Heart left ventricle (tissue), 16 donors: ENCODE data around the gene SLX4IP. TPM values are rescaled to one million over a fixed set of nuclear protein-coding genes. Genes with fewer than 3 reads are reported as not detected.

Experiments
- ATAC-seq, 4 donors: fragments of 200-7000 bp; cut with Tn5 transposase; one replicate each; pipeline ENCODE4 v1.9.1; 2020 to 2022; ENCODE audit warnings: moderate library complexity in 4 of 4, mild to moderate bottlenecking in 3 of 4, moderate number of reproducible peaks in 1 of 4
- DNase-seq, 5 donors: peaks; one replicate each; pipeline ENCODE4 v3.0.0-alpha.2; 2020
- H3K27ac ChIP-seq, 12 donors: fragments of 200-600 bp; sonication (generic) in 4 of 12; one replicate each; pipeline versions ENCODE4 v1.5.0 to v1.8.0; 2016 to 2022; ENCODE audit warnings: mild to moderate bottlenecking in 2 of 12
- H3K27me3 ChIP-seq, 9 donors: fragments of 200-600 bp; sonication (generic) in 2 of 9; one replicate each; pipeline versions ENCODE4 v1.5.1 to v1.8.0; 2016 to 2022; ENCODE audit warnings: mild to moderate bottlenecking in 3 of 9
- H3K36me3 ChIP-seq, 9 donors: fragments of 200-600 bp; sonication (generic) in 2 of 9; one replicate each; pipeline versions ENCODE4 v1.5.0 to v1.8.0; 2018 to 2022; ENCODE audit warnings: mild to moderate bottlenecking in 2 of 9
- H3K4me1 ChIP-seq, 12 donors: fragments of 200-600 bp; sonication (generic) in 4 of 12; one replicate each; pipeline versions ENCODE4 v1.5.0 to v1.8.0; 2016 to 2022; ENCODE audit warnings: mild to moderate bottlenecking in 3 of 12
- H3K4me3 ChIP-seq, 12 donors: fragments of 200-600 bp; sonication (generic) in 4 of 12; one replicate each; pipeline versions ENCODE4 v1.5.0 to v1.8.0; 2017 to 2022; ENCODE audit warnings: mild to moderate bottlenecking in 9 of 12, moderate library complexity in 4 of 12
- H3K9me3 ChIP-seq, 12 donors: fragments of 200-600 bp; sonication (generic) in 4 of 12; one replicate each; pipeline versions ENCODE4 v1.5.0 to v1.8.0; 2016 to 2022; ENCODE audit warnings: mild to moderate bottlenecking in 1 of 12
- POLR2A ChIP-seq, 2 donors: fragments of 450-650 bp; IDR thresholded peaks; one replicate each; pipeline ENCODE4 v1.6.1; 2017; ENCODE audit warnings: antibody characterized with exemption in 2 of 2, mild to moderate bottlenecking in 2 of 2, moderate library complexity in 2 of 2
- WGBS, 4 donors: extraction: QIAGEN DNeasy Blood & Tissue Kit in 2 of 4; methylation state at CpG; one replicate each; pipeline versions ENCODE4 v1.1.5 to v1.1.7; 2013 to 2018; 5-methylcytosine and 5-hydroxymethylcytosine counted together
- intact Hi-C, 10 donors: fragments of 100-400 bp; cut with DNase I; formaldehyde crosslinking; loops; one replicate each; pipeline versions ENCODE4 v1.11.1 to v1.14.2; 2022
- polyA plus RNA-seq, 2 donors: library from polyadenylated mRNA; stranded (reverse); fragments of 200-250 nt; gene quantifications; one replicate each; pipeline ENCODE4 v1.2.3, GENCODE V29; 2013
- total RNA-seq, 9 donors: library from RNA; depleted of rRNA in 2 of 9; stranded (reverse); fragments of >200 nt in 2 of 9; fragmentation: NEBNext Ultra II Directional in 3 of 9; extraction: Animal tissue kit (Norgen Biotek cat#: 25700) in 3 of 9; gene quantifications; one replicate each; pipeline versions ENCODE4 v1.1.0 to v1.2.4, GENCODE V29; 2016 to 2023
- TF ChIP-seq, protein P1 (sequence below), 12 donors: fragments of 200-600 bp; sonication (generic) in 4 of 12; IDR thresholded peaks; one replicate each; pipeline versions ENCODE4 v1.5.0 to v1.8.0; 2018 to 2022; ENCODE audit warnings: antibody characterized with exemption in 12 of 12, mild to moderate bottlenecking in 5 of 12
- donor health status: ischemic (EF 13 %, LVEDD 7.1; RV severe dilation, severe dysfunction).
- donor health status: healthy with polysubstance abuse.
- donor health status: DM: no; HTN: yes; CAD: no.
- donor health status: DM: no; HTN: no; CAD: no.
- donor health status: ischemic (EF 25% LVEDD 6.9; RV normal size, moderate dysfunction).
- donor health status: ischemic (EF 25% LVEDD 5.7; RV mildly dilated, moderate dysfunction).
- donor health status: healthy.
- donor health status: DM: yes; HTN: yes; CAD: no.
- donor health status: ischemic (EF 35%, LVEDD 5.7; RV mildly dilated, moderate dysfunction).
- donor health status: nonischemic (EF 11% LVEDD 7.7; RV severe dilation, severe dysfunction).
- donor health status: DM: yes; HTN: yes; CAD: no.
- donor health status: PGD.
- donor health status: ischemic (EF 29% LVEDD 5.4; RV normal size, mild dysfunction).
- donor health status: nonischemic (EF 23%, LVEDD 6.1; RV moderate dilation, normal function).

The SLX4IP gene
- total and polyA plus RNA-seq, 11 donors, result 1.1 to 4.3 (median 2.4) TPM

DNA sequence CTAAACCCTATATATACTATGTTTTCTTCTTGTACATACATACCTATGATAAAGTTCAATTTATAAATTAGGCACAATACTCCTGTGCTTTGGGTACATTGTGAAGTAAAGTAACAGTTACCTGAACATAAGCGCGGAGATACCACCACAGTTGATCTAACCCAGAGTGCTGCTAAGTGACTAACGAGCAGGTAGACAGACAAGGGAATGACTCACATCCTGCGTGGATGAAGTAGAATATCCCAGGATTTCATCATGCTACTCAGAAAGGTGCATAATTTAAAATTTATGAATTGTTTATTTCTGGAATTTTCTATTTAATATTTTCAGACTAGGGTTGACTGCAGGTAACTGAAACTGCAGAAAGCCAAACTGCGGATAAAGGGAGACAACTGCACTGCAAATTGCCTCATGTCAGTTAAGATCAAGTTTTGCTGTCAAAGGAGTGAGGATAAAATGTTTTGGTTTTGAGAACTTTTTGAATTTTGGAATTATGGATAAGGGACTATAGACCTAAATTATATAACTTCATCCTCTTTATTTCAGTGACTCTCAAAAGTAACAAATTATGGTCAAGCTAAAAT, 15.5 kb upstream of the SLX4IP start:
- intact Hi-C loops, result loop anchor here in 3 of 10 donors (10.0 kb wide), 3 partner anchors 105 to 805 kb away; no protein-coding TSS in a partner anchor

DNA sequence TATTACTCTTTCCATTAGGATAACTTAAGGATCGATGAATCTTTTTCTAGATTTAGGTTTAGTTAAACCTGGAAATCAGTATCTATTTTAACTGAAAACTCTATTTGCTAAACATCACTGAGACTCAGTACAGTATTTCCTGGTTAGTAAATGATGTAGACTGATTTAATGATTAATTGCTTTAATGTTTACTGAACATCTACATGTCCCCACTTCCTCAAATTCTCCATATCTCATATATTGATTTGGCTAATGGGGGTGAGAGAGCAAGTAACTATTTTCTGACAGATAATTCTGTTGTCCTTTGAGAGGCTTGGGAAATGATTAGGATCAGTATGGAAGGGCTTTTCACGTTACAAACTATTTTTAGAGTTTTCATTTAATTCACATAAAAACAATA, 11.4 kb upstream of the SLX4IP start:
- H3K4me1 ChIP-seq, result peaks cover 0 to 37% (median 9%) of the 10 kb centered on the region in 12 donors
- peaks cover 0 to 29% (median 17%) of the 10 kb centered on the region in 9 donors for H3K36me3 ChIP-seq
- no peak overlapping the region for H3K4me3 ChIP-seq
- H3K27ac ChIP-seq, result no peak overlapping the region
- H3K27me3 ChIP-seq, result no peaks in the 10 kb centered on the region
- 68 to 75% (median 72%) methylated on average over 2 of the region's 2 CpGs for WGBS, 4 donors
- TF ChIP-seq POLR2A (IDR thresholded peaks at IDR 0.05), result no peak
- TF ChIP-seq, protein P1, sequence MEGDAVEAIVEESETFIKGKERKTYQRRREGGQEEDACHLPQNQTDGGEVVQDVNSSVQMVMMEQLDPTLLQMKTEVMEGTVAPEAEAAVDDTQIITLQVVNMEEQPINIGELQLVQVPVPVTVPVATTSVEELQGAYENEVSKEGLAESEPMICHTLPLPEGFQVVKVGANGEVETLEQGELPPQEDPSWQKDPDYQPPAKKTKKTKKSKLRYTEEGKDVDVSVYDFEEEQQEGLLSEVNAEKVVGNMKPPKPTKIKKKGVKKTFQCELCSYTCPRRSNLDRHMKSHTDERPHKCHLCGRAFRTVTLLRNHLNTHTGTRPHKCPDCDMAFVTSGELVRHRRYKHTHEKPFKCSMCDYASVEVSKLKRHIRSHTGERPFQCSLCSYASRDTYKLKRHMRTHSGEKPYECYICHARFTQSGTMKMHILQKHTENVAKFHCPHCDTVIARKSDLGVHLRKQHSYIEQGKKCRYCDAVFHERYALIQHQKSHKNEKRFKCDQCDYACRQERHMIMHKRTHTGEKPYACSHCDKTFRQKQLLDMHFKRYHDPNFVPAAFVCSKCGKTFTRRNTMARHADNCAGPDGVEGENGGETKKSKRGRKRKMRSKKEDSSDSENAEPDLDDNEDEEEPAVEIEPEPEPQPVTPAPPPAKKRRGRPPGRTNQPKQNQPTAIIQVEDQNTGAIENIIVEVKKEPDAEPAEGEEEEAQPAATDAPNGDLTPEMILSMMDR (IDR thresholded peaks at IDR 0.05), result no peak
- no peaks in the 10 kb centered on the region for H3K9me3 ChIP-seq
- ATAC-seq (no peak), DNase-seq (no peak)
- intact Hi-C loops, result loop anchor here in 3 of 10 donors (10.0 kb wide), 3 partner anchors 109 to 809 kb away; no protein-coding TSS in a partner anchor

More for the DNA sequence above, 15.5 kb upstream of the SLX4IP start:
- H3K4me3 ChIP-seq, result no peak overlapping the region
- 89 to 94% (median 92%) methylated on average over 5 of the region's 5 CpGs for WGBS, 4 donors
- H3K9me3 ChIP-seq, result no peaks in the 10 kb centered on the region
- ATAC-seq (no peak), DNase-seq (no peak)
- H3K27ac ChIP-seq, result no peak overlapping the region
- TF ChIP-seq POLR2A (IDR thresholded peaks at IDR 0.05), result no peak
- TF ChIP-seq, protein P1 (IDR thresholded peaks at IDR 0.05), result no peak
- no peaks in the 10 kb centered on the region for H3K27me3 ChIP-seq
- H3K4me1 ChIP-seq, result peaks cover 0 to 28% (median 16%) of the 10 kb centered on the region in 12 donors
- peaks cover 0 to 45% (median 18%) of the 10 kb centered on the region in 9 donors for H3K36me3 ChIP-seq

DNA sequence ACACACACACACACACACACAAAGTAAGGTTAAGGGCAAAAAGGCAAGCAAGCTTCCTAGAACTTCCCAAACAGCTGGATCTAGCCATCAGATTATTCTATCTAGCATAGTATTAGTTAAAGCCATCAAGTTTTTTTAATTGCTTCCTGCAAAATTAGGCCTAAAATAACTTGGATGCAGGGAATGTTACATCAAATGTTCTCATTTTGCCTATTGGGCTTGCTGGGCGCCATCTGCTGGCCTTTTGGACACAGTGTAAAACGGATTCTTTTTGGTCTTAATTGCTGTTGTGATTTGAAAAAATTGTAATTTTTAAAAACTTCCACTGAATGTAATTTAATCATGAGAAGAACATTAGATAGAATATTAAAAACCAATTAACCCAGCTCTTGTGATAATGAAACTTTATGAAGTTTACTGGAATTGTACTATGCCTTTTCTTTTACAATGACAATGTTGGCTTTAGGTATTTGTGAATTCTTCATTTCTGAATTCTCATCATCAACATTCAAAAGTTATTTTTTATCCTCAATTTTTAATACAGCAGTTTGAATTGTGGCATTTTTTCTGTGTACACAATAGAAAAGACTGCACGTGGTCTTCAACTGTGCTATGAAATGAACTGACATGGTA, 7.9 kb upstream of the SLX4IP start:
- DNase-seq, result peak in 4 of 5 donors; percentile 28 to 69 (median 52)
- intact Hi-C loops, result loop anchor here (2.0 to 10.0 kb wide), 10 partner anchors 75 to 812 kb away; no protein-coding TSS in a partner anchor
- Histone ChIP-seq H3K4me1 (peaks cover 5 to 60% (median 29%) of the 10 kb centered on the region in 12 donors), H3K36me3 (peaks cover 0 to 16% (median 3%) of the 10 kb centered on the region in 9 donors), H3K27me3 (no peaks in the 10 kb centered on the region), H3K9me3 (no peaks in the 10 kb centered on the region), H3K4me3 (no peak overlapping the region), H3K27ac (no peak overlapping the region)
- TF ChIP-seq POLR2A (IDR thresholded peaks at IDR 0.05), result no peak
- TF ChIP-seq, protein P1 (IDR thresholded peaks at IDR 0.05), result peak; percentile 64 to 87 (median 75)
- peak in 1 of 4 donors; percentile 64 for ATAC-seq
- WGBS, 4 donors, result 29 to 42% (median 34%) methylated on average over 3 of the region's 3 CpGs

DNA sequence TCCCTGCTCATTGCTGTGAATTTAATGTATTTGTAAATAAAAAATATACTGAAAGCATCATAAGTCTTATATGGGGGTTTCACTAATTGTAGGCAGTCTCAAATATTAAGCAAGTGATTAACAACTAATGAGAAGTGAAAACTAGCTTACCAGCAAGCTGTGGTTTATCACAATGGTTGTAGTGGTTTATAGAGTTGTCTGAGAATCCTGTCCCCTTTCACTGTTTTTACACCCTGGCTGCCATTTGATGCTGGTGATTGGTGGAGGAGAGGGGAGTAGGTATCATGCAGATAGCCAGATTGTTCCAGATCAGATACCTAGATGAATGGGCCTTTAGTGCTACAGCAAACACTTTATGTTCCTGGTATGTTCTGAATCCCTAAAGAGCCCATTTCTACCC, 7.1 kb upstream of the SLX4IP start:
- Histone ChIP-seq H3K9me3 (no peaks in the 10 kb centered on the region), H3K4me1 (peaks cover 7 to 67% (median 35%) of the 10 kb centered on the region in 12 donors), H3K4me3 (no peak overlapping the region), H3K36me3 (peaks cover 0 to 16% (median 3%) of the 10 kb centered on the region in 9 donors), H3K27ac (no peak overlapping the region), H3K27me3 (no peaks in the 10 kb centered on the region)
- DNase-seq, result no peak
- intact Hi-C loops, result loop anchor here in 9 of 10 donors (2.0 to 10.0 kb wide), 9 partner anchors 76 to 813 kb away; no protein-coding TSS in a partner anchor
- no peak for TF ChIP-seq POLR2A (IDR thresholded peaks at IDR 0.05)
- TF ChIP-seq, protein P1 (IDR thresholded peaks at IDR 0.05), result no peak
- ATAC-seq, result no peak
